ENCODE results near the gene GLO1. TPM values are rescaled to one million over a fixed set of nuclear protein-coding genes. Genes with fewer than 3 reads are reported as not detected.

The GLO1 gene
- total RNA-seq, 1 experiment from 2014 or later, result 188 TPM

GRCh38 chr6:38687043-38687353 is 15.9 kb downstream of the GLO1 start:
- Histone ChIP-seq H3K4ac (ENCODE audit: low read depth, low read length) (no peak overlapping the region), H3K18ac (ENCODE audit: insufficient read length, low read depth, low read length) (no peak overlapping the region), H3K79me2 (ENCODE audit: insufficient read depth, low read length) (no peaks in the 10 kb centered on the region), H2BK15ac (ENCODE audit: low read depth, low read length) (no peak overlapping the region), H4K20me1 (ENCODE audit: control insufficient read depth, insufficient read depth, insufficient read length) (no peaks in the 10 kb centered on the region), H4K8ac (replicated peaks; ENCODE audit: insufficient read length, low read depth, low read length) (no peak overlapping the region), H3K23me2 (ENCODE audit: insufficient read length, low read depth, low read length, poor library complexity, severe bottlenecking) (no peaks in the 10 kb centered on the region), H3K4me2 (ENCODE audit: insufficient read depth, insufficient read length, low read length) (no peak overlapping the region), H3K9ac (ENCODE audit: extremely low read depth, insufficient read length, low read length) (no peak overlapping the region), H3K56ac (ENCODE audit: insufficient read length, low read depth, low read length) (no peak overlapping the region), H3K9me3 (ENCODE audit: control insufficient read depth, low read depth, low read length) (no peaks in the 10 kb centered on the region), H3K79me1 (ENCODE audit: insufficient read depth, low read depth, low read length, poor library complexity, severe bottlenecking) (peaks cover 14% of the 10 kb centered on the region), H4K5ac (ENCODE audit: insufficient read length, low read depth, low read length) (no peak overlapping the region), H3K4me1 (ENCODE audit: insufficient read depth, low read length) (no peaks in the 10 kb centered on the region), H2AK5ac (ENCODE audit: insufficient read length, low read length) (no peak overlapping the region), H4K91ac (ENCODE audit: insufficient read length, low read depth, low read length) (no peak overlapping the region), H3T11ph (ENCODE audit: low read length) (no peak overlapping the region), H2BK120ac (ENCODE audit: low read depth, low read length, poor library complexity, severe bottlenecking) (no peak overlapping the region), H2AFZ (ENCODE audit: low read length) (no peak overlapping the region), H3K27ac (ENCODE audit: insufficient read length, low read depth, low read length) (no peak overlapping the region), H2BK5ac (ENCODE audit: insufficient read length, low read length) (no peak overlapping the region), H2BK12ac (ENCODE audit: insufficient read length, low read depth, low read length) (no peak overlapping the region), H3K14ac (ENCODE audit: insufficient read depth, low read length) (no peak overlapping the region), H2BK20ac (ENCODE audit: low read depth, low read length, poor library complexity, severe bottlenecking) (no peak overlapping the region), H3K23ac (ENCODE audit: insufficient read length, low read depth, low read length) (no peak overlapping the region), H3K27me3 (ENCODE audit: insufficient read depth, low read length) (no peaks in the 10 kb centered on the region)
- no peaks in the 10 kb centered on the region for H3K27me3 Mint-ChIP-seq (ENCODE audit: low read depth)
- DNase-seq, result no peak
- H3K9me3 Mint-ChIP-seq, result no peaks in the 10 kb centered on the region
- H3K36me3 Mint-ChIP-seq (ENCODE audit: insufficient read depth in 1 of 3, low read depth in 3 of 3), result peaks cover 17 to 37% (median 36%) of the 10 kb centered on the region in 3 experiments
- peaks cover 9% of the 10 kb centered on the region in 2 experiments; a peak in 3 of 4 replicates for H3K4me1 Mint-ChIP-seq
- TF ChIP-seq CTCF (conservative IDR thresholded peaks at IDR 0.05), result no peak
- no CpG with 5 or more reads among the region's 2 CpGs for WGBS (ENCODE audit: extremely low coverage, insufficient read length, low lambda C conversion rate)
- H3K4me3 Mint-ChIP-seq, result no peak overlapping the region
- H3K27ac Mint-ChIP-seq, result peak overlapping the region; percentile 23 to 85 (median 36); a peak in 4 of 7 replicates
